Muscle of back (tissue), 11 donors: ENCODE data around the gene MTNR1A. TPM values are rescaled to one million over a fixed set of nuclear protein-coding genes. Genes with fewer than 3 reads are reported as not detected.
"Not testable (repeated sequence)": the region's sequence is repeated elsewhere in the genome, so short reads cannot be mapped to it uniquely, and the experiment has no call there.

Source experiments
- DNase-seq, 3 donors: peaks; one replicate each; pipeline versions ENCODE4 v3.0.0 to v3.0.0-alpha.2; 2013
- polyA plus RNA-seq, 10 donors: library from polyadenylated mRNA; unstranded; fragments of 120-200 nt; gene quantifications; one replicate each; pipeline ENCODE4 v1.2.1, GENCODE V29; 2013; ENCODE audit not compliant: insufficient read length in 10 of 10

The MTNR1A gene
- polyA plus RNA-seq, 10 donors, result not detected

GRCh38 chr4:186563761-186564160 lies 8.4 kb upstream of the MTNR1A start:
- DNase-seq, result no peak

- no peak for DNase-seq
These were observed 6.4 kb upstream of the MTNR1A start for GRCh38 chr4:186561748-186562147.

- no peak for DNase-seq
These were observed 5.3 kb upstream of the MTNR1A start for GRCh38 chr4:186560647-186561046.

- peak in 1 of 3 donors; percentile 34 for DNase-seq
These were observed 2.1 kb upstream of the MTNR1A start for GRCh38 chr4:186557486-186557885.

- DNase-seq, result no peak
These were observed 1.7 kb upstream of the MTNR1A start for GRCh38 chr4:186557061-186557460.

- DNase-seq, result peak in 1 of 3 donors; percentile 56
These were observed 841 bp downstream of the MTNR1A start for GRCh38 chr4:186554539-186554913.

GRCh38 chr4:186553717-186554116 lies 1.6 kb downstream of the MTNR1A start:
- no peak for DNase-seq

- DNase-seq, result no peak
These were observed 3.5 kb downstream of the MTNR1A start for GRCh38 chr4:186551849-186552248.

GRCh38 chr4:186545436-186545835 lies 9.9 kb downstream of the MTNR1A start:
- no peak for DNase-seq

GRCh38 chr4:186543206-186543605 lies 12.2 kb downstream of the MTNR1A start:
- DNase-seq, result no peak

GRCh38 chr4:186541801-186542200 lies 13.6 kb downstream of the MTNR1A start:
- no peak for DNase-seq

GRCh38 chr4:186537843-186538521 lies 17.4 kb downstream of the MTNR1A start:
- DNase-seq, result no peak

GRCh38 chr4:186536285-186536684 lies 19.1 kb downstream of the MTNR1A start:
- no peak for DNase-seq

- no peak for DNase-seq
These were observed 21.3 kb downstream of the MTNR1A start for GRCh38 chr4:186534056-186534455.

- not testable (repeated sequence) for DNase-seq
These were observed 31.4 kb downstream of the MTNR1A start for GRCh38 chr4:186523927-186524326.

GRCh38 chr4:186516287-186516686 lies 39.1 kb downstream of the MTNR1A start:
- no peak for DNase-seq

GRCh38 chr4:186514271-186514950 lies 41.0 kb downstream of the MTNR1A start:
- DNase-seq, result no peak

GRCh38 chr4:186504771-186505170 lies 50.6 kb downstream of the MTNR1A start:
- not testable (repeated sequence) for DNase-seq

- DNase-seq, result no peak
These were observed 53.1 kb downstream of the MTNR1A start for GRCh38 chr4:186502231-186502630.

GRCh38 chr4:186501554-186501953 lies 53.8 kb downstream of the MTNR1A start:
- DNase-seq, result no peak

- DNase-seq, result no peak
These were observed 54.6 kb downstream of the MTNR1A start for GRCh38 chr4:186500721-186501304.

- DNase-seq, result no peak
These were observed 55.9 kb downstream of the MTNR1A start for GRCh38 chr4:186499467-186499866.

- DNase-seq, result no peak
These were observed 58.3 kb downstream of the MTNR1A start for GRCh38 chr4:186497043-186497442.
